OCI-LY7 (cell line): ENCODE data around the gene LAMA2.

ENCODE experiments used
- CTCF ChIP-seq: fragments of 200-600 bp; sonication (generic); conservative IDR thresholded peaks from 2 replicates; pipeline ENCODE4 v1.5.1; 2014; ENCODE audit warnings: mild to moderate bottlenecking, antibody characterized with exemption, low read length, moderate library complexity, mixed read lengths
- EZH2phosphoT487 ChIP-seq: fragments of 200-600 bp; sonication (generic); IDR thresholded peaks from 2 replicates; pipeline ENCODE4 v1.6.1; 2018; ENCODE audit warnings: low read depth, borderline replicate concordance, mild to moderate bottlenecking, mixed run types, antibody characterized with exemption, low read length, moderate library complexity, mixed read lengths

GRCh38 chr6:128888444-128889175 is 5.7 kb downstream of the LAMA2 start:
- TF ChIP-seq CTCF (no peak), EZH2phosphoT487 (no peak)
